ENCODE results near the gene ZDHHC22. TPM values are rescaled to one million over a fixed set of nuclear protein-coding genes. Genes with fewer than 3 reads are reported as not detected.
A peak's percentile ranks its signal among the peaks of the same experiment; 100 is the strongest.

Gene ZDHHC22
- total and polyA plus RNA-seq, 2 experiments from 2014 or later = 17.6 to 32.1 TPM

- Histone ChIP-seq H3K9me2 (ENCODE audit: insufficient read depth) (no peaks in the 10 kb centered on the region), H3F3A (replicated peaks; ENCODE audit: low read depth) (peaks cover 31% of the 10 kb centered on the region), H3K4me1 (ENCODE audit: insufficient read depth) (peaks cover 50% of the 10 kb centered on the region), H3K27me3 (ENCODE audit: insufficient read depth) (0 out of 2 replicates have a peak, but pooled peaks cover 12% of the 10 kb centered on the region), H3K79me2 (replicated peaks; ENCODE audit: insufficient read depth) (no peaks in the 10 kb centered on the region), H4K20me1 (replicated peaks; ENCODE audit: insufficient read depth) (no peaks in the 10 kb centered on the region; the same call in none of the 2 replicates), H3K27ac (ENCODE audit: low read depth) (0 out of 2 replicates have a peak overlapping the region, but pooled peaks have one; percentile 55), H2AFZ (no peak overlapping the region), H3K36me3 (ENCODE audit: insufficient read depth) (no peaks in the 10 kb centered on the region; the same call in 1 of the 2 replicates), H3K4me3 (no peak overlapping the region), H3K4me2 (no peak overlapping the region)
- H3K9me3 Mint-ChIP-seq = no peaks in the 10 kb centered on the region
- TF ChIP-seq, protein P1, sequence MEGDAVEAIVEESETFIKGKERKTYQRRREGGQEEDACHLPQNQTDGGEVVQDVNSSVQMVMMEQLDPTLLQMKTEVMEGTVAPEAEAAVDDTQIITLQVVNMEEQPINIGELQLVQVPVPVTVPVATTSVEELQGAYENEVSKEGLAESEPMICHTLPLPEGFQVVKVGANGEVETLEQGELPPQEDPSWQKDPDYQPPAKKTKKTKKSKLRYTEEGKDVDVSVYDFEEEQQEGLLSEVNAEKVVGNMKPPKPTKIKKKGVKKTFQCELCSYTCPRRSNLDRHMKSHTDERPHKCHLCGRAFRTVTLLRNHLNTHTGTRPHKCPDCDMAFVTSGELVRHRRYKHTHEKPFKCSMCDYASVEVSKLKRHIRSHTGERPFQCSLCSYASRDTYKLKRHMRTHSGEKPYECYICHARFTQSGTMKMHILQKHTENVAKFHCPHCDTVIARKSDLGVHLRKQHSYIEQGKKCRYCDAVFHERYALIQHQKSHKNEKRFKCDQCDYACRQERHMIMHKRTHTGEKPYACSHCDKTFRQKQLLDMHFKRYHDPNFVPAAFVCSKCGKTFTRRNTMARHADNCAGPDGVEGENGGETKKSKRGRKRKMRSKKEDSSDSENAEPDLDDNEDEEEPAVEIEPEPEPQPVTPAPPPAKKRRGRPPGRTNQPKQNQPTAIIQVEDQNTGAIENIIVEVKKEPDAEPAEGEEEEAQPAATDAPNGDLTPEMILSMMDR (conservative IDR thresholded peaks at IDR 0.05; ENCODE audit: low read depth in 2 of 2) = no peak
- TF ChIP-seq ETS1 (IDR thresholded peaks at IDR 0.05) (no peak), JUNB (IDR thresholded peaks at IDR 0.05; ENCODE audit: unreplicated experiment) (no peak), ZNF114 (CRISPR knock-in tag; IDR thresholded peaks at IDR 0.05) (no peak), EZH2 (IDR thresholded peaks at IDR 0.05; ENCODE audit: low read depth, unreplicated experiment) (no peak), CREB1 (CRISPR knock-in tag; IDR thresholded peaks at IDR 0.05; ENCODE audit: low read depth) (no peak), ZNF331 (CRISPR knock-in tag; IDR thresholded peaks at IDR 0.05; ENCODE audit: low read depth) (no peak), NANOG (IDR thresholded peaks at IDR 0.05; ENCODE audit: borderline replicate concordance) (no peak), EZH2phosphoT487 (IDR thresholded peaks at IDR 0.05; ENCODE audit: unreplicated experiment) (no peak), STAT1 (IDR thresholded peaks at IDR 0.05; ENCODE audit: unreplicated experiment) (no peak)
- TF ChIP-seq, protein P2, sequence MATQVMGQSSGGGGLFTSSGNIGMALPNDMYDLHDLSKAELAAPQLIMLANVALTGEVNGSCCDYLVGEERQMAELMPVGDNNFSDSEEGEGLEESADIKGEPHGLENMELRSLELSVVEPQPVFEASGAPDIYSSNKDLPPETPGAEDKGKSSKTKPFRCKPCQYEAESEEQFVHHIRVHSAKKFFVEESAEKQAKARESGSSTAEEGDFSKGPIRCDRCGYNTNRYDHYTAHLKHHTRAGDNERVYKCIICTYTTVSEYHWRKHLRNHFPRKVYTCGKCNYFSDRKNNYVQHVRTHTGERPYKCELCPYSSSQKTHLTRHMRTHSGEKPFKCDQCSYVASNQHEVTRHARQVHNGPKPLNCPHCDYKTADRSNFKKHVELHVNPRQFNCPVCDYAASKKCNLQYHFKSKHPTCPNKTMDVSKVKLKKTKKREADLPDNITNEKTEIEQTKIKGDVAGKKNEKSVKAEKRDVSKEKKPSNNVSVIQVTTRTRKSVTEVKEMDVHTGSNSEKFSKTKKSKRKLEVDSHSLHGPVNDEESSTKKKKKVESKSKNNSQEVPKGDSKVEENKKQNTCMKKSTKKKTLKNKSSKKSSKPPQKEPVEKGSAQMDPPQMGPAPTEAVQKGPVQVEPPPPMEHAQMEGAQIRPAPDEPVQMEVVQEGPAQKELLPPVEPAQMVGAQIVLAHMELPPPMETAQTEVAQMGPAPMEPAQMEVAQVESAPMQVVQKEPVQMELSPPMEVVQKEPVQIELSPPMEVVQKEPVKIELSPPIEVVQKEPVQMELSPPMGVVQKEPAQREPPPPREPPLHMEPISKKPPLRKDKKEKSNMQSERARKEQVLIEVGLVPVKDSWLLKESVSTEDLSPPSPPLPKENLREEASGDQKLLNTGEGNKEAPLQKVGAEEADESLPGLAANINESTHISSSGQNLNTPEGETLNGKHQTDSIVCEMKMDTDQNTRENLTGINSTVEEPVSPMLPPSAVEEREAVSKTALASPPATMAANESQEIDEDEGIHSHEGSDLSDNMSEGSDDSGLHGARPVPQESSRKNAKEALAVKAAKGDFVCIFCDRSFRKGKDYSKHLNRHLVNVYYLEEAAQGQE (IDR thresholded peaks at IDR 0.05; ENCODE audit: unreplicated experiment) = no peak
- H3K4me3 Mint-ChIP-seq = no peak overlapping the region
- DNase-seq (ENCODE audit: low spot score) (no peak), ATAC-seq (no peak)
- no peak overlapping the region for H3K27ac Mint-ChIP-seq
- H3K27me3 Mint-ChIP-seq (ENCODE audit: insufficient read depth, low read depth, poor library complexity) = peaks cover 29% of the 10 kb centered on the region
- no peaks in the 10 kb centered on the region; the same call in 1 of the 3 replicates for H3K36me3 Mint-ChIP-seq (ENCODE audit: low read depth)
- H3K4me1 Mint-ChIP-seq = peaks cover 56% of the 10 kb centered on the region
Measured at GRCh38 chr14:77122526-77123125, 19.0 kb downstream of the ZDHHC22 start.
